H1 (cell line): ENCODE results near the gene SRGAP2C. TPM values are rescaled to one million over a fixed set of nuclear protein-coding genes. Genes with fewer than 3 reads are reported as not detected.

Source experiments
- BCL11A ChIP-seq, 2 experiments: IDR thresholded peaks; one replicate each; pipeline ENCODE4 v1.6.1; 2011; ENCODE audit warnings: low read depth in 2 of 2, low read length in 2 of 2, mild to moderate bottlenecking in 2 of 2
- CBX8 ChIP-seq: fragments of 300-800, 300-1000 bp; sonication (generic); IDR thresholded peaks from 2 replicates; pipeline ENCODE4 v1.7.1; 2016; ENCODE audit warnings: low read depth, low read length, borderline replicate concordance
- CTCF ChIP-seq, 3 experiments: IDR thresholded peaks; 1 replicate in 2 of 3; 2 replicates in 1 of 3; pipeline versions ENCODE4 v1.5.1 to v1.6.1; 2011; ENCODE audit warnings: low read length in 3 of 3, mild to moderate bottlenecking in 3 of 3, inconsistent platforms in 2 of 3, low read depth in 1 of 3, moderate library complexity in 1 of 3; ENCODE audit not compliant: insufficient read depth in 1 of 3; ENCODE audit errors: control extremely low read depth in 1 of 3
- NRF1 ChIP-seq: IDR thresholded peaks from 2 replicates; pipeline ENCODE4 v1.6.1; 2011; ENCODE audit warnings: mild to moderate bottlenecking, low read depth, low read length, improper control_type of control experiment
- PHF8 ChIP-seq: fragments of 200-600 bp; sonication (generic); conservative IDR thresholded peaks from 2 replicates; pipeline ENCODE4 v1.7.1; 2012; ENCODE audit warnings: low read depth, mild to moderate bottlenecking, inconsistent platforms, low read length, moderate library complexity
- SAP30 ChIP-seq: fragments of 300-600 bp; sonication (generic); IDR thresholded peaks from 2 replicates; pipeline ENCODE4 v1.7.1; 2012; ENCODE audit warnings: low read length, moderate library complexity, mild to moderate bottlenecking, inconsistent platforms; ENCODE audit not compliant: insufficient read depth, insufficient replicate concordance
- SP2 ChIP-seq: IDR thresholded peaks from 2 replicates; pipeline ENCODE4 v1.6.1; 2012; ENCODE audit warnings: mild to moderate bottlenecking, low read length, inconsistent platforms
- polyA plus RNA-seq, 7 experiments: library from polyadenylated mRNA; depleted of rRNA in 3 of 7; stranded (reverse) in 5 of 7; unstranded in 2 of 7; fragments of >200 nt in 5 of 7; fragments of 200-250 nt in 2 of 7; gene quantifications; 1 replicate in 5 of 7; 2 replicates in 1 of 7; 4 replicates in 1 of 7; pipeline versions ENCODE4 v1.2.1 to v1.2.3, GENCODE V29; 2011 to 2013; ENCODE audit warnings: missing spikeins in 2 of 7, mixed read lengths in 2 of 7
- total RNA-seq: library from RNA; stranded (reverse); fragmentation: NEBNext Ultra II Directional; extraction: Animal tissue kit (Norgen Biotek cat#: 25700); gene quantifications from 2 replicates; pipeline ENCODE4 v1.2.1, GENCODE V29; 2021
- TF ChIP-seq, protein P1 (sequence below): fragments of 300-600 bp; sonication (generic); IDR thresholded peaks from 2 replicates; pipeline ENCODE4 v1.7.1; 2012; ENCODE audit warnings: low read length, moderate library complexity, mild to moderate bottlenecking, inconsistent platforms; ENCODE audit not compliant: insufficient replicate concordance

Gene SRGAP2C
- total and polyA plus RNA-seq, 2 of the 8 experiments (the other 6 are each of a cell fraction or from before 2014, with no cell fraction given), result 2.5 to 25.2 TPM

GRCh38 chr1:121414905-121415304 lies 230.1 kb downstream of the SRGAP2C start (continued):
- TF ChIP-seq, protein P1, sequence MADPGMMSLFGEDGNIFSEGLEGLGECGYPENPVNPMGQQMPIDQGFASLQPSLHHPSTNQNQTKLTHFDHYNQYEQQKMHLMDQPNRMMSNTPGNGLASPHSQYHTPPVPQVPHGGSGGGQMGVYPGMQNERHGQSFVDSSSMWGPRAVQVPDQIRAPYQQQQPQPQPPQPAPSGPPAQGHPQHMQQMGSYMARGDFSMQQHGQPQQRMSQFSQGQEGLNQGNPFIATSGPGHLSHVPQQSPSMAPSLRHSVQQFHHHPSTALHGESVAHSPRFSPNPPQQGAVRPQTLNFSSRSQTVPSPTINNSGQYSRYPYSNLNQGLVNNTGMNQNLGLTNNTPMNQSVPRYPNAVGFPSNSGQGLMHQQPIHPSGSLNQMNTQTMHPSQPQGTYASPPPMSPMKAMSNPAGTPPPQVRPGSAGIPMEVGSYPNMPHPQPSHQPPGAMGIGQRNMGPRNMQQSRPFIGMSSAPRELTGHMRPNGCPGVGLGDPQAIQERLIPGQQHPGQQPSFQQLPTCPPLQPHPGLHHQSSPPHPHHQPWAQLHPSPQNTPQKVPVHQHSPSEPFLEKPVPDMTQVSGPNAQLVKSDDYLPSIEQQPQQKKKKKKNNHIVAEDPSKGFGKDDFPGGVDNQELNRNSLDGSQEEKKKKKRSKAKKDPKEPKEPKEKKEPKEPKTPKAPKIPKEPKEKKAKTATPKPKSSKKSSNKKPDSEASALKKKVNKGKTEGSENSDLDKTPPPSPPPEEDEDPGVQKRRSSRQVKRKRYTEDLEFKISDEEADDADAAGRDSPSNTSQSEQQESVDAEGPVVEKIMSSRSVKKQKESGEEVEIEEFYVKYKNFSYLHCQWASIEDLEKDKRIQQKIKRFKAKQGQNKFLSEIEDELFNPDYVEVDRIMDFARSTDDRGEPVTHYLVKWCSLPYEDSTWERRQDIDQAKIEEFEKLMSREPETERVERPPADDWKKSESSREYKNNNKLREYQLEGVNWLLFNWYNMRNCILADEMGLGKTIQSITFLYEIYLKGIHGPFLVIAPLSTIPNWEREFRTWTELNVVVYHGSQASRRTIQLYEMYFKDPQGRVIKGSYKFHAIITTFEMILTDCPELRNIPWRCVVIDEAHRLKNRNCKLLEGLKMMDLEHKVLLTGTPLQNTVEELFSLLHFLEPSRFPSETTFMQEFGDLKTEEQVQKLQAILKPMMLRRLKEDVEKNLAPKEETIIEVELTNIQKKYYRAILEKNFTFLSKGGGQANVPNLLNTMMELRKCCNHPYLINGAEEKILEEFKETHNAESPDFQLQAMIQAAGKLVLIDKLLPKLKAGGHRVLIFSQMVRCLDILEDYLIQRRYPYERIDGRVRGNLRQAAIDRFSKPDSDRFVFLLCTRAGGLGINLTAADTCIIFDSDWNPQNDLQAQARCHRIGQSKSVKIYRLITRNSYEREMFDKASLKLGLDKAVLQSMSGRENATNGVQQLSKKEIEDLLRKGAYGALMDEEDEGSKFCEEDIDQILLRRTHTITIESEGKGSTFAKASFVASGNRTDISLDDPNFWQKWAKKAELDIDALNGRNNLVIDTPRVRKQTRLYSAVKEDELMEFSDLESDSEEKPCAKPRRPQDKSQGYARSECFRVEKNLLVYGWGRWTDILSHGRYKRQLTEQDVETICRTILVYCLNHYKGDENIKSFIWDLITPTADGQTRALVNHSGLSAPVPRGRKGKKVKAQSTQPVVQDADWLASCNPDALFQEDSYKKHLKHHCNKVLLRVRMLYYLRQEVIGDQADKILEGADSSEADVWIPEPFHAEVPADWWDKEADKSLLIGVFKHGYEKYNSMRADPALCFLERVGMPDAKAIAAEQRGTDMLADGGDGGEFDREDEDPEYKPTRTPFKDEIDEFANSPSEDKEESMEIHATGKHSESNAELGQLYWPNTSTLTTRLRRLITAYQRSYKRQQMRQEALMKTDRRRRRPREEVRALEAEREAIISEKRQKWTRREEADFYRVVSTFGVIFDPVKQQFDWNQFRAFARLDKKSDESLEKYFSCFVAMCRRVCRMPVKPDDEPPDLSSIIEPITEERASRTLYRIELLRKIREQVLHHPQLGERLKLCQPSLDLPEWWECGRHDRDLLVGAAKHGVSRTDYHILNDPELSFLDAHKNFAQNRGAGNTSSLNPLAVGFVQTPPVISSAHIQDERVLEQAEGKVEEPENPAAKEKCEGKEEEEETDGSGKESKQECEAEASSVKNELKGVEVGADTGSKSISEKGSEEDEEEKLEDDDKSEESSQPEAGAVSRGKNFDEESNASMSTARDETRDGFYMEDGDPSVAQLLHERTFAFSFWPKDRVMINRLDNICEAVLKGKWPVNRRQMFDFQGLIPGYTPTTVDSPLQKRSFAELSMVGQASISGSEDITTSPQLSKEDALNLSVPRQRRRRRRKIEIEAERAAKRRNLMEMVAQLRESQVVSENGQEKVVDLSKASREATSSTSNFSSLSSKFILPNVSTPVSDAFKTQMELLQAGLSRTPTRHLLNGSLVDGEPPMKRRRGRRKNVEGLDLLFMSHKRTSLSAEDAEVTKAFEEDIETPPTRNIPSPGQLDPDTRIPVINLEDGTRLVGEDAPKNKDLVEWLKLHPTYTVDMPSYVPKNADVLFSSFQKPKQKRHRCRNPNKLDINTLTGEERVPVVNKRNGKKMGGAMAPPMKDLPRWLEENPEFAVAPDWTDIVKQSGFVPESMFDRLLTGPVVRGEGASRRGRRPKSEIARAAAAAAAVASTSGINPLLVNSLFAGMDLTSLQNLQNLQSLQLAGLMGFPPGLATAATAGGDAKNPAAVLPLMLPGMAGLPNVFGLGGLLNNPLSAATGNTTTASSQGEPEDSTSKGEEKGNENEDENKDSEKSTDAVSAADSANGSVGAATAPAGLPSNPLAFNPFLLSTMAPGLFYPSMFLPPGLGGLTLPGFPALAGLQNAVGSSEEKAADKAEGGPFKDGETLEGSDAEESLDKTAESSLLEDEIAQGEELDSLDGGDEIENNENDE, result no peak
- TF ChIP-seq CBX8 (no peak), PHF8 (no peak), NRF1 (no peak), BCL11A (IDR thresholded peaks at IDR 0.05; ENCODE audit: low read depth in 2 of 2, low read length in 2 of 2) (no peak), CTCF (IDR thresholded peaks at IDR 0.05; ENCODE audit: control extremely low read depth in 1 of 3, insufficient read depth in 1 of 3, low read depth in 1 of 3, low read length in 3 of 3) (no peak), SP2 (no peak), SAP30 (no peak)
